CD8-positive, alpha-beta memory T cell (primary cell): ENCODE results near the gene CYBB. TPM values are rescaled to one million over a fixed set of nuclear protein-coding genes. Genes with fewer than 3 reads are reported as not detected.

ENCODE experiments used
- CTCF ChIA-PET: fragments of 350-600 bp; sonication (Branson Sonifier 250); formaldehyde crosslinking; loops from one replicate; lab custom pipeline; 2021; ENCODE audit warnings: antibody characterized with exemption; lab: Charles Lee
- POLR2A ChIA-PET: fragments of 350-600 bp; sonication (Branson Sonifier 250); formaldehyde crosslinking; loops from one replicate; lab custom pipeline; 2021; ENCODE audit warnings: antibody characterized with exemption; lab: Charles Lee
- DNase-seq, 5 donors: peaks; one replicate each; pipeline versions ENCODE4 v3.0.0 to v3.0.0-alpha.2; 2020 to 2022; ENCODE audit warnings: mixed read lengths in 1 of 5
- H3K27ac ChIP-seq: one replicate; pipeline ENCODE4 v1.7.0; 2013; ENCODE audit warnings: low read depth, mild to moderate bottlenecking, low read length, moderate library complexity
- H3K27me3 ChIP-seq: 2 replicates; pipeline ENCODE4 v1.7.0; 2013; ENCODE audit warnings: low read length, mild to moderate bottlenecking; ENCODE audit not compliant: insufficient read depth, poor library complexity, severe bottlenecking
- H3K36me3 ChIP-seq: 2 replicates; pipeline ENCODE4 v1.7.0; 2013; ENCODE audit warnings: mild to moderate bottlenecking, low read length, moderate library complexity; ENCODE audit not compliant: insufficient read depth
- H3K4me1 ChIP-seq: 2 replicates; pipeline ENCODE4 v1.7.0; 2013; ENCODE audit warnings: mild to moderate bottlenecking, low read length, moderate library complexity; ENCODE audit not compliant: insufficient read depth
- H3K4me3 ChIP-seq: 2 replicates; pipeline ENCODE4 v1.7.0; 2013; ENCODE audit warnings: mild to moderate bottlenecking, low read length
- H3K9me3 ChIP-seq: 2 replicates; pipeline ENCODE4 v1.7.0; 2013; ENCODE audit warnings: mild to moderate bottlenecking, low read length
- H3K27ac Mint-ChIP-seq, 8 donors: one replicate each; pipeline ENCODE4 v1.8.0; 2020 to 2021; ENCODE audit warnings: mixed read lengths in 8 of 8, mild to moderate bottlenecking in 6 of 8, inconsistent platforms in 3 of 8, moderate library complexity in 3 of 8
- H3K27me3 Mint-ChIP-seq, 2 donors: one replicate each; pipeline ENCODE4 v1.8.0; 2020 to 2021; ENCODE audit warnings: mixed read lengths in 2 of 2, mild to moderate bottlenecking in 1 of 2, moderate library complexity in 1 of 2
- H3K36me3 Mint-ChIP-seq, 3 donors: one replicate each; pipeline ENCODE4 v1.8.0; 2020 to 2021; ENCODE audit warnings: mixed read lengths in 3 of 3, inconsistent platforms in 1 of 3, mild to moderate bottlenecking in 1 of 3
- H3K4me1 Mint-ChIP-seq, 3 donors: one replicate each; pipeline ENCODE4 v1.8.0; 2020 to 2021; ENCODE audit warnings: mixed read lengths in 3 of 3, inconsistent platforms in 1 of 3, mild to moderate bottlenecking in 1 of 3
- H3K4me3 Mint-ChIP-seq, 7 donors: one replicate each; pipeline ENCODE4 v1.8.0; 2020 to 2021; ENCODE audit warnings: mixed read lengths in 7 of 7, mild to moderate bottlenecking in 6 of 7, moderate library complexity in 4 of 7, inconsistent platforms in 2 of 7
- H3K9me3 Mint-ChIP-seq, 5 donors: one replicate each; pipeline ENCODE4 v1.8.0; 2020 to 2022; ENCODE audit warnings: mixed read lengths in 5 of 5, mild to moderate bottlenecking in 3 of 5, moderate library complexity in 2 of 5, inconsistent platforms in 1 of 5
- polyA plus RNA-seq: library from polyadenylated mRNA; unstranded; fragments of 300-500 nt; fragmentation: Illumina TruSeq; gene quantifications from one replicate; pipeline ENCODE4 v1.2.3, GENCODE V29; 2021
- total RNA-seq, 2 experiments: library from RNA; stranded (reverse); gene quantifications; one replicate each; pipeline ENCODE4 v1.2.3, GENCODE V29; 2021

Gene CYBB
- total and polyA plus RNA-seq, 3 experiments from 2014 or later, result 3.0 to 3.7 TPM; not detected in 1

- CTCF ChIA-PET, result interaction anchor here (0.7 to 5.2 kb wide), 6 partner anchors 37 to 342 kb away, joined by 3 to 118 read pairs (median 3); no protein-coding TSS in a partner anchor
- Histone ChIP-seq H3K27ac (no peak overlapping the region), H3K27me3 (no peaks in the 10 kb centered on the region), H3K4me1 (peaks cover 9% of the 10 kb centered on the region), H3K36me3 (no peaks in the 10 kb centered on the region), H3K4me3 (no peak overlapping the region), H3K9me3 (no peaks in the 10 kb centered on the region)
- Mint-ChIP-seq H3K27me3 (peaks cover 0 to 2% of the 10 kb centered on the region in 2 donors), H3K4me1 (peaks cover 16 to 25% (median 24%) of the 10 kb centered on the region in 3 donors), H3K9me3 (no peaks in the 10 kb centered on the region), H3K27ac (no peak overlapping the region), H3K4me3 (no peak overlapping the region), H3K36me3 (peaks cover 0 to 2% (median 0%) of the 10 kb centered on the region in 3 donors)
- peak in 1 of 5 donors; percentile 3 for DNase-seq
- POLR2A ChIA-PET, result no interaction called here
Measured at GRCh38 chrX:37824491-37825214, 44.8 kb downstream of the CYBB start.

GRCh38 chrX:37825215-37825842 lies 45.5 kb downstream of the CYBB start:
- H3K4me1 ChIP-seq, result peaks cover 9% of the 10 kb centered on the region
- peaks cover 20 to 30% (median 30%) of the 10 kb centered on the region in 3 donors for H3K4me1 Mint-ChIP-seq
- peak; percentile 34 to 66 (median 44) for DNase-seq
- no peak overlapping the region for H3K4me3 Mint-ChIP-seq
- H3K36me3 Mint-ChIP-seq, result peaks cover 0 to 2% (median 0%) of the 10 kb centered on the region in 3 donors
- no peaks in the 10 kb centered on the region for H3K27me3 ChIP-seq
- H3K27me3 Mint-ChIP-seq, result no peaks in the 10 kb centered on the region
- ChIA-PET POLR2A (interaction anchor here (0.6 kb wide), 1 partner anchor 15 kb away, joined by 4 read pairs; no protein-coding TSS in a partner anchor), CTCF (interaction anchor here (0.7 to 5.2 kb wide), 7 partner anchors 38 to 341 kb away, joined by 3 to 118 read pairs (median 3); no protein-coding TSS in a partner anchor)
- H3K36me3 ChIP-seq, result no peaks in the 10 kb centered on the region
- H3K9me3 ChIP-seq, result no peaks in the 10 kb centered on the region
- no peak overlapping the region for H3K27ac ChIP-seq
- no peak overlapping the region for H3K27ac Mint-ChIP-seq
- no peak overlapping the region for H3K4me3 ChIP-seq
- H3K9me3 Mint-ChIP-seq, result no peaks in the 10 kb centered on the region

- H3K36me3 ChIP-seq, result no peaks in the 10 kb centered on the region
- H3K4me1 ChIP-seq, result peaks cover 5% of the 10 kb centered on the region
- H3K9me3 ChIP-seq, result no peaks in the 10 kb centered on the region
- no peaks in the 10 kb centered on the region for H3K27me3 ChIP-seq
- H3K4me1 Mint-ChIP-seq, result peaks cover 14 to 24% (median 23%) of the 10 kb centered on the region in 3 donors
- no peak overlapping the region for H3K4me3 ChIP-seq
- no peaks in the 10 kb centered on the region for H3K36me3 Mint-ChIP-seq
- H3K27me3 Mint-ChIP-seq, result no peaks in the 10 kb centered on the region
- POLR2A ChIA-PET, result no interaction called here
- no peak for DNase-seq
- H3K9me3 Mint-ChIP-seq, result no peaks in the 10 kb centered on the region
- peak overlapping the region in 5 of 8 donors; percentile 4 to 76 (median 40) for H3K27ac Mint-ChIP-seq
- no peak overlapping the region for H3K27ac ChIP-seq
- CTCF ChIA-PET, result interaction anchor here (1.6 kb wide), 1 partner anchor 84 kb away, joined by 7 read pairs; no protein-coding TSS in a partner anchor
- peak overlapping the region in 2 of 7 donors; percentile 11 to 29 for H3K4me3 Mint-ChIP-seq
Measured at GRCh38 chrX:37829721-37830120, 49.9 kb downstream of the CYBB start.

GRCh38 chrX:37830371-37830770 lies 50.5 kb downstream of the CYBB start:
- Histone ChIP-seq H3K27ac (no peak overlapping the region), H3K36me3 (no peaks in the 10 kb centered on the region), H3K9me3 (no peaks in the 10 kb centered on the region), H3K4me3 (no peak overlapping the region), H3K27me3 (no peaks in the 10 kb centered on the region), H3K4me1 (no peaks in the 10 kb centered on the region)
- Mint-ChIP-seq H3K27me3 (no peaks in the 10 kb centered on the region), H3K36me3 (peaks cover 0 to under 1% (median 0%) of the 10 kb centered on the region in 3 donors), H3K9me3 (no peaks in the 10 kb centered on the region), H3K4me3 (no peak overlapping the region), H3K27ac (no peak overlapping the region), H3K4me1 (peaks cover 9 to 17% (median 17%) of the 10 kb centered on the region in 3 donors)
- no peak for DNase-seq
- ChIA-PET CTCF (interaction anchor here (1.6 kb wide), 1 partner anchor 85 kb away, joined by 7 read pairs; no protein-coding TSS in a partner anchor), POLR2A (no interaction called here)

GRCh38 chrX:37834937-37835336 lies 55.1 kb downstream of the CYBB start:
- CTCF ChIA-PET, result interaction anchor here (1.1 kb wide), 1 partner anchor 90 kb away, joined by 4 read pairs; no protein-coding TSS in a partner anchor
- Histone ChIP-seq H3K27ac (no peak overlapping the region), H3K4me3 (no peak overlapping the region), H3K27me3 (no peaks in the 10 kb centered on the region), H3K4me1 (no peaks in the 10 kb centered on the region), H3K36me3 (no peaks in the 10 kb centered on the region), H3K9me3 (no peaks in the 10 kb centered on the region)
- H3K27ac Mint-ChIP-seq, result peak overlapping the region in 1 of 8 donors; percentile 61
- H3K27me3 Mint-ChIP-seq, result no peaks in the 10 kb centered on the region
- POLR2A ChIA-PET, result no interaction called here
- DNase-seq, result no peak
- H3K4me1 Mint-ChIP-seq, result peaks cover 2 to 3% (median 2%) of the 10 kb centered on the region in 3 donors
- no peaks in the 10 kb centered on the region for H3K9me3 Mint-ChIP-seq
- H3K36me3 Mint-ChIP-seq, result peaks cover 0 to 22% (median 0%) of the 10 kb centered on the region in 3 donors
- no peak overlapping the region for H3K4me3 Mint-ChIP-seq

- Mint-ChIP-seq H3K36me3 (peaks cover 0 to 37% (median 0%) of the 10 kb centered on the region in 3 donors), H3K27me3 (peaks cover 0 to 3% of the 10 kb centered on the region in 2 donors), H3K9me3 (no peaks in the 10 kb centered on the region), H3K4me1 (peaks cover 20 to 33% (median 29%) of the 10 kb centered on the region in 3 donors), H3K27ac (peak overlapping the region in 2 of 8 donors; percentile 54 to 70), H3K4me3 (no peak overlapping the region)
- Histone ChIP-seq H3K27ac (no peak overlapping the region), H3K4me1 (no peaks in the 10 kb centered on the region), H3K36me3 (no peaks in the 10 kb centered on the region), H3K4me3 (no peak overlapping the region), H3K9me3 (no peaks in the 10 kb centered on the region), H3K27me3 (no peaks in the 10 kb centered on the region)
- POLR2A ChIA-PET, result interaction anchor here (0.6 kb wide), 1 partner anchor 15 kb away, joined by 4 read pairs; no protein-coding TSS in a partner anchor
- no peak for DNase-seq
- CTCF ChIA-PET, result no interaction called here
Measured at GRCh38 chrX:37840931-37841330, 61.1 kb downstream of the CYBB start.

GRCh38 chrX:37844622-37845021 lies 64.8 kb downstream of the CYBB start:
- Histone ChIP-seq H3K4me3 (no peak overlapping the region), H3K36me3 (no peaks in the 10 kb centered on the region), H3K27ac (no peak overlapping the region), H3K9me3 (no peaks in the 10 kb centered on the region), H3K27me3 (no peaks in the 10 kb centered on the region), H3K4me1 (peaks cover 4% of the 10 kb centered on the region)
- ChIA-PET CTCF (no interaction called here), POLR2A (no interaction called here)
- peaks cover 0 to 5% of the 10 kb centered on the region in 2 donors for H3K27me3 Mint-ChIP-seq
- H3K9me3 Mint-ChIP-seq, result no peaks in the 10 kb centered on the region
- H3K27ac Mint-ChIP-seq, result peak overlapping the region in 6 of 8 donors; percentile 1 to 77 (median 50)
- peaks cover 0 to 27% (median 1%) of the 10 kb centered on the region in 3 donors for H3K36me3 Mint-ChIP-seq
- H3K4me3 Mint-ChIP-seq, result no peak overlapping the region
- peaks cover 27 to 45% (median 43%) of the 10 kb centered on the region in 3 donors for H3K4me1 Mint-ChIP-seq
- no peak for DNase-seq
